GM18951 (cell line): ENCODE measurements around the gene ANKRD60.

Experiments
- POLR2A ChIP-seq: IDR thresholded peaks from 4 replicates; pipeline ENCODE4 v1.6.1; 2011; ENCODE audit warnings: mild to moderate bottlenecking; ENCODE audit not compliant: insufficient read length, insufficient read depth; ENCODE audit errors: extremely low read depth
- in situ Hi-C: fragments of 300-500 bp; cut with MboI; formaldehyde crosslinking; loops from one replicate; pipeline ENCODE4 v1.12.0; 2022; ENCODE audit warnings: low sequenced_read_pairs, mixed read lengths, inconsistent platforms; ENCODE audit not compliant: unreplicated experiment

Gene ANKRD60

DNA sequence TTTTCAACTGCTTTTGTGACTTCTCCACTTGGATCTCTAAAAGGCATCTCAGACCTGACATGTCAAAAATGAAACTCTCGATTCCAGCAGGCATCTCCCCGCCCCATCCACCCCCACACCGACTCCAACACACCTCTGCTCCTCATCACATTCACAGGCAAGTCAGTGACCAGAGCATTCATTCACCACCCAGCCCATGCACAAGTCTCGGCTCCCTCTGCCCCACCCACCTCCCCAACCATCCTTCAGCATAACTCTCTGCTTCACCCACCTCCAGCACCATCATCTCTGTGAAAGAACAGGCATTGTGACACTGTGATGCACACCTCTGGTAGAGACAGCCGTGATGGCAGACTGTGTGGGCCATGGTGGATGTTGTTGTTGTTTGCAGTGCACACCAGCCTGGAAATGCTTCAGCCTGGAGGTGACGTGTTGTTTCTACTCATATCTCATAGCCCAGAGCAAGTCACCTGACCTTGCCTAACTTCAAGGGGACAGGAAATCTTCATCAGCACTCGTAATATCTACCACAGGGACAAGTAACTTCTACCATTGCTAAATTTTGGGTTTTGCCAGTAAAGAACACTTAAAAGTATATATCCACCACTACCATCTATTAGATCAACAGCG, 56.5 kb downstream of the ANKRD60 start:
- in situ Hi-C loops, result no loop called here
- TF ChIP-seq POLR2A, result no peak

DNA sequence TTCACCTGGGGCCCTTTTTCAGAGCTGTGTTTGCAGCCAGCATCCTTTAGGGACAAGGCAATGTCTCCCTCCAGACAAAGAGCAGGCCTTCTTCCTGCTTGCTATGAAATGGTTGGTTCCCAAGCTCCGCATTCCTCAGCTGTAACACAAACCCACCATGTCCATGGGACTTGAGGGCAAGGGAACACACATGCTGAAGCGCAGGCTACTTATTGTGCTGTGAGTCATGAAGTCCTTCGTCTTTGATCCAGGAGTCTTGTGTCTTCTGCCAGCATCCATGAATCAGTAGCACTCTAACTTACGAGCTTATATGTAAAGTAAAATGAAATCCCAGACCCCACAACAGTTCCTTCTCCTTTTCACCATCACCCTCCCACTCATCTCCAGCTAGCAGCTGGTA, 59.0 kb downstream of the ANKRD60 start:
- TF ChIP-seq POLR2A, result no peak
- in situ Hi-C loops, result no loop called here

DNA sequence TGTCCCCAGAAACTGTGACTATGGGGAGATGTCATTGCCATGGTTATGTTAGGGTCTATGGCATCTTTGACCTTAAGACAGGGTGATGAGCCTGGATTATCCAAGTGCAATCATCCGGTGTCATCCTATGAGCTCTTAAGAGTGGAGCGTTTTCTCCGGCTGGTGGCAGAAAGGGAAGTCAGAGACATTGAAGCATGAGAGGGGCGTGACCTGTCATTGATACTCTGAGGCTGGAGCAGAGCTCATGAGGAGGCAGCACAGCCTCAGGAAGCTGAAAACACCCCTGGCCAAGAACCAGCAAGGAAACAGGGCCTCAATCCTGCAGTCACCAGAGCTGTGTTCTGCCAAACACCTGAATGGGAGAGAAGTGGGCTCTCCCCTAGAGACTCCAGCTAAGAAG, 59.6 kb downstream of the ANKRD60 start:
- no peak for TF ChIP-seq POLR2A
- in situ Hi-C loops, result no loop called here

DNA sequence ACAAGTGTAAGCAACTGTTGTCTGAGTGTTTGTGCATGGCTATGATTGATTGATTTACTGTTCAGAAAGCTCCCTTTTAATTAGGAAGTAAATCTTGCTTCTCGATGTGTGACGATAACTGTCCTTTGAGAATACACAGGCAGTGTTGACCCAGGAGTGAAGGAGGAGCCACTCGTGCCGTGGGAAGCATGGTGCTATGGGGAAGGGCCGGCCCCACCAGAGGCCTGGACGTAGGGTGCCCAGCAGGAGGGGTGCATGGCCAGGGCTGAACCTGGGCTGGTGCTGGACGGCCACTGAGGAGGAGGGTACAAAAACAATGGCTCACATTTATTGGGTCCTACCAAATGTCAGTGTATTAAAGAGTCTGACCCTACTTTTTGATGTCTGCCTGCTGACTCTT, 60.7 kb downstream of the ANKRD60 start:
- TF ChIP-seq POLR2A, result no peak
- in situ Hi-C loops, result no loop called here
